HUES6 (cell line): Measurements from ENCODE around the gene LRIG1.

ENCODE experiments used
- H3K27ac ChIP-seq: 2 replicates; pipeline ENCODE4 v1.7.0; 2013; ENCODE audit warnings: low read depth, mild to moderate bottlenecking, low read length, inconsistent platforms
- H3K27me3 ChIP-seq: 2 replicates; pipeline ENCODE4 v1.6.1; 2013; ENCODE audit warnings: low read length; ENCODE audit not compliant: control insufficient read depth, insufficient read depth
- H3K36me3 ChIP-seq: 2 replicates; pipeline ENCODE4 v1.6.1; 2013; ENCODE audit warnings: low read length; ENCODE audit not compliant: control insufficient read depth, insufficient read depth
- H3K4me1 ChIP-seq: 2 replicates; pipeline ENCODE4 v1.6.1; 2013; ENCODE audit warnings: low read length; ENCODE audit not compliant: control insufficient read depth, insufficient read depth
- H3K4me3 ChIP-seq: 2 replicates; pipeline ENCODE4 v1.5.1; 2013; ENCODE audit warnings: low read depth, low read length
- H3K9ac ChIP-seq: one replicate; pipeline ENCODE4 v1.6.1; 2013; ENCODE audit warnings: mild to moderate bottlenecking, low read length
- H3K9me3 ChIP-seq: 2 replicates; pipeline ENCODE4 v1.6.1; 2013; ENCODE audit warnings: low read depth, low read length; ENCODE audit not compliant: control insufficient read depth, insufficient read depth

Gene LRIG1

GRCh38 chr3:66453651-66454463 is 47.0 kb downstream of the LRIG1 start:
- Histone ChIP-seq H3K9ac (no peak overlapping the region), H3K9me3 (no peaks in the 10 kb centered on the region), H3K4me1 (peaks cover 33% of the 10 kb centered on the region), H3K4me3 (no peak overlapping the region), H3K27me3 (no peaks in the 10 kb centered on the region), H3K27ac (no peak overlapping the region), H3K36me3 (peaks cover 63% of the 10 kb centered on the region)

- Histone ChIP-seq H3K4me3 (no peak overlapping the region), H3K9me3 (no peaks in the 10 kb centered on the region), H3K4me1 (peaks cover 33% of the 10 kb centered on the region), H3K9ac (no peak overlapping the region), H3K27ac (no peak overlapping the region), H3K36me3 (peaks cover 68% of the 10 kb centered on the region), H3K27me3 (no peaks in the 10 kb centered on the region)
These were observed 48.4 kb downstream of the LRIG1 start for GRCh38 chr3:66452303-66453011.

GRCh38 chr3:66451766-66452165 is 49.1 kb downstream of the LRIG1 start:
- H3K27ac ChIP-seq, result no peak overlapping the region
- H3K9ac ChIP-seq, result no peak overlapping the region
- peaks cover 33% of the 10 kb centered on the region for H3K4me1 ChIP-seq
- no peaks in the 10 kb centered on the region for H3K9me3 ChIP-seq
- peaks cover 65% of the 10 kb centered on the region for H3K36me3 ChIP-seq
- H3K4me3 ChIP-seq, result no peak overlapping the region
- H3K27me3 ChIP-seq, result no peaks in the 10 kb centered on the region

- H3K4me1 ChIP-seq, result peaks cover 36% of the 10 kb centered on the region
- no peak overlapping the region for H3K4me3 ChIP-seq
- no peaks in the 10 kb centered on the region for H3K9me3 ChIP-seq
- H3K36me3 ChIP-seq, result peaks cover 54% of the 10 kb centered on the region
- H3K27me3 ChIP-seq, result no peaks in the 10 kb centered on the region
- no peak overlapping the region for H3K27ac ChIP-seq
- no peak overlapping the region for H3K9ac ChIP-seq
These were observed 50.3 kb downstream of the LRIG1 start for GRCh38 chr3:66450390-66451022.

GRCh38 chr3:66449411-66449974 is 51.3 kb downstream of the LRIG1 start:
- peaks cover 50% of the 10 kb centered on the region for H3K36me3 ChIP-seq

GRCh38 chr3:66444146-66444644 is 56.6 kb downstream of the LRIG1 start:
- Histone ChIP-seq H3K4me1 (peaks cover 60% of the 10 kb centered on the region), H3K9ac (no peak overlapping the region), H3K4me3 (no peak overlapping the region), H3K36me3 (peaks cover 25% of the 10 kb centered on the region), H3K27ac (no peak overlapping the region), H3K27me3 (no peaks in the 10 kb centered on the region), H3K9me3 (no peaks in the 10 kb centered on the region)

More at GRCh38 chr3:66449411-66449974, 51.3 kb downstream of the LRIG1 start:
- Histone ChIP-seq H3K27ac (no peak overlapping the region), H3K4me3 (no peak overlapping the region), H3K9me3 (no peaks in the 10 kb centered on the region), H3K27me3 (no peaks in the 10 kb centered on the region), H3K4me1 (peaks cover 40% of the 10 kb centered on the region), H3K9ac (no peak overlapping the region)

- Histone ChIP-seq H3K36me3 (peaks cover 15% of the 10 kb centered on the region; the same call in 1 of the 2 replicates), H3K4me3 (peak overlapping the region; percentile 47), H3K9ac (peak overlapping the region; percentile 72), H3K4me1 (peaks cover 65% of the 10 kb centered on the region), H3K27me3 (no peaks in the 10 kb centered on the region), H3K27ac (peak overlapping the region; percentile 77), H3K9me3 (no peaks in the 10 kb centered on the region)
These were observed 57.6 kb downstream of the LRIG1 start for GRCh38 chr3:66443118-66443803.

- Histone ChIP-seq H3K9ac (peak overlapping the region; percentile 72), H3K9me3 (no peaks in the 10 kb centered on the region), H3K27me3 (no peaks in the 10 kb centered on the region), H3K36me3 (peaks cover 8% of the 10 kb centered on the region; the same call in 1 of the 2 replicates), H3K4me1 (peaks cover 71% of the 10 kb centered on the region), H3K4me3 (peak overlapping the region; percentile 47), H3K27ac (peak overlapping the region; percentile 77)
These were observed 58.3 kb downstream of the LRIG1 start for GRCh38 chr3:66442254-66443117.

GRCh38 chr3:66441692-66442091 is 59.1 kb downstream of the LRIG1 start:
- Histone ChIP-seq H3K27ac (peak overlapping the region; percentile 38), H3K4me1 (peaks cover 79% of the 10 kb centered on the region), H3K9me3 (no peaks in the 10 kb centered on the region), H3K27me3 (no peaks in the 10 kb centered on the region), H3K9ac (peak overlapping the region; percentile 36), H3K4me3 (no peak overlapping the region), H3K36me3 (peaks cover 6% of the 10 kb centered on the region; the same call in 1 of the 2 replicates)
